HG02759 (cell line): ENCODE measurements around the gene ST7.

ENCODE experiments used
- ATAC-seq: cut with Tn5 transposase; IDR thresholded peaks from one replicate; pipeline ENCODE4 v1.9.1; 2021; ENCODE audit warnings: mild to moderate bottlenecking, moderate library complexity; ENCODE audit not compliant: unreplicated experiment

Gene ST7

DNA sequence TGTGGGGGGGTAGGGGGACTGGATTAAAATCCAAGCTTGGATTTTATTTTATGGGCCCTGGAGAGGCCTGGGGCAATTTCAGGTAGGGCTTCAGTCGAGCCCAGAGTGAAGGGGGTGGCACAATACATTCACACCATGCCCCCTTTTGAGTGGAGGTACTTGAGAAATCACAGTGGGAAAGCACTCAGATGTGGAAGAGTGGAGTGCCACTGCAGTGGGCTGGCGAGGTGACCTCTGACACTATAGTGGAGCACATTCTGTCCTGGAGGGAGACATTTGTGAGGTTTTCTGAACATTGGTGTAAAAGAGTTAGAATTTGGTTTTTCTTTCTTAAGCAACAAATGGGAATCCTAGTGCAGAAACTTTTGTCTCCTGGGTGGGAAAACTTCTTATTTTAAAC, 226.4 kb downstream of the ST7 start:
- ATAC-seq, result no peak

DNA sequence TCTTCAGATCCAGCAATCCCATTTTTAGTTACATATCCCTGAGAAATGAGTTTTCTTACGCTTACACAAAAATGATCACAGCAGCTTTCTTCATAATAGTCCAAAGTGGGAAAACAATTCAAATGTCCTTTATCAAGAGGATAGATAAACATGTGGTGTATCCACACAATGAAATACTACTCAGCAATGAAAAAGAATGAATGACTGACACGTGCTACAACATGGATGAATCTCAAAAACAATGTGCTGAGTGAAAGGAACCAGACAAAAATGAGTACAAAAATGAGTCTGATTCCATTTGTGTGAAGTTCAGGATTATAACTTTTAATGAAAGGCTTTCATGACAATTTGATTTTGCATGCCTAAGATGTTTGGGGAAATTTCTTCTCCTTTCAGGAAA, 230.4 kb downstream of the ST7 start:
- no peak for ATAC-seq

DNA sequence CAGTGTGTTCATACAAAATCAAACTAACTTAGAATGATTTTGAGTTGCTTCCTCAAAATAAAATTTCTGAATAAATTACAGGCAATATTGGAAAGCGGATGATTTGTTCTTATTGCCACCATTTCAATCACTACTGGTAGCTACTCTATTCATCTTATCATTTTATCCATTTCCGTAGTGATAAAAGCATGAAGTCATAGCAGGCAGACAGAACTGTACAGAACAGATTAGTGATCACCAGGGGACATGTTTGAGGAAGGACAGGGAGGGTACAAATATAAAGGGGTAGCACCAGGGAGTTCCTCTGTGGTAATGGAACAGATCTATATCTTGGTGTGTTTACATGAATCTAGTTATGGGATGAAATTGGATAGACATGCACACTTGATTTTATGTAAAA, 231.1 kb downstream of the ST7 start:
- ATAC-seq, result no peak

DNA sequence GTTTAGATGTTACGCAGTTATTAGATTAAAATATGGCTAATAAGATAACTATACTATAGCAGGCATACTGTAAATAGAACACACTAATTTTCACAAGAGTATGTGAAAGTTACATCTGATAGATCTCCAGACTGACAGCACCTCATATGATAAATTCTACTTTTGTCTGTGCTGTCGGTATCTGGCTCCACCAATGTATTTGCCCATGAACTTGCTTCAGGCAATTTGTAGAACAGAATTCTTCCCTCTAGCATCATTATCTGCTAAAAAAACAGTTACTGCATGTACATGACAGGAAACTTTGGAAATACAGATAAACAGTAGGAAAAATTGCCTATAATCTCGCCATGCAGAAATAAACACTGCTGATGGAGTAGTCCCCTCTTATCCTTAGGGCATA, 231.8 kb downstream of the ST7 start:
- no peak for ATAC-seq

- ATAC-seq, result no peak
These were observed 233.1 kb downstream of the ST7 start for GRCh38 chr7:117186218-117187010.

GRCh38 chr7:117188376-117188775, 235.1 kb downstream of the ST7 start:
- no peak for ATAC-seq

- ATAC-seq, result no peak
These were observed 235.8 kb downstream of the ST7 start for GRCh38 chr7:117188949-117189592.

- no peak for ATAC-seq
These were observed 236.8 kb downstream of the ST7 start for GRCh38 chr7:117190104-117190503.

DNA sequence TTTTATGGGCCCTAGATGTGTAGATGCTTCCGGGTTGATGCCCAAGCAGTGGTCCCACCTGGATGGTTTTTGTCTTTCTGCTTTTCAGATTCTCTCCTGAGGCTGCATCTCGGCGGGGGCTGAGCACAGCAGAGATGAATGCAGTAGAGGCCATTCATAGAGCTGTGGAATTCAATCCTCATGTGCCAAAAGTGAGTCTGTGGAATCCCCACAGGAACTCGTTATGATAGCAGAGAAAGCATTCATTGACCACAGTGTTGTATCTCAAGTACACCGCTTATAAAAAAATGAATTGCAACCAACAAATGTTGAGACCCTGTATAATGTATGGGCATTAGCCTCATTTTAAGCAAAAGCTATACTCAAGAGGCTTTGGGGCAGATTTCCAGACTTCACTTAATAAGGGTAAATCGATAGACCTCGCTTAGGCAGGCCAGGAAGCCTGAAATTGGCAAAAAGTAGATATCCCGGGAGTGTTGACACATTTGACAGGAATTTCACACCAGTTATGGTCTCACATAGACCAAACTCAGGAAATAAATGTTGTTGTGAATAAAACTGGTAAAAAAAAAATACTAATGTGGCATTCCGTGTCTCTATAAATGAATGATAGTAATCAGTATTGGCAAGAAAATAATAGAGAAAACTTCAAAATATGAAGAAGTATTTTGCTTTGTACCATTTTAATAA, 237.6 kb downstream of the ST7 start:
- no peak for ATAC-seq

DNA sequence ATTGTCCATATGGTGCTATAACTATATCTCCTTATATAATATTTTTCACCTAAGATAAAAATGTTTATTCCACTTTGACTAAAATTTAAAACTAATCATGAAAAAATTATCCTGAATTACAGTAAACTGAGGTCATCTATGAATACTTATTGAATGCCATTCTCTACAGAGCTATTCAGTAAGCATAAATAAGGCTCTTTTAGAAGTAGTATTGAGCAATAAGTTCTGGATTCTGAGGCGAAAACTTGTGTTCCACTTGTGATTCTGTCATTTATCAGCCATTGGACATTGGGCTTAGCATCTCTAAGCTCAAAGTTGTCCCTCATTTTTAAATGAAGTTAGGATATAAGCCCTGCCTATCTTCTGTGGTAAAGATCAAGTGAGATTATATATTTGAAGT, 238.8 kb downstream of the ST7 start:
- no peak for ATAC-seq

GRCh38 chr7:117193564-117193963, 240.3 kb downstream of the ST7 start:
- no peak for ATAC-seq

GRCh38 chr7:117194445-117194844, 241.1 kb downstream of the ST7 start:
- ATAC-seq, result no peak

DNA sequence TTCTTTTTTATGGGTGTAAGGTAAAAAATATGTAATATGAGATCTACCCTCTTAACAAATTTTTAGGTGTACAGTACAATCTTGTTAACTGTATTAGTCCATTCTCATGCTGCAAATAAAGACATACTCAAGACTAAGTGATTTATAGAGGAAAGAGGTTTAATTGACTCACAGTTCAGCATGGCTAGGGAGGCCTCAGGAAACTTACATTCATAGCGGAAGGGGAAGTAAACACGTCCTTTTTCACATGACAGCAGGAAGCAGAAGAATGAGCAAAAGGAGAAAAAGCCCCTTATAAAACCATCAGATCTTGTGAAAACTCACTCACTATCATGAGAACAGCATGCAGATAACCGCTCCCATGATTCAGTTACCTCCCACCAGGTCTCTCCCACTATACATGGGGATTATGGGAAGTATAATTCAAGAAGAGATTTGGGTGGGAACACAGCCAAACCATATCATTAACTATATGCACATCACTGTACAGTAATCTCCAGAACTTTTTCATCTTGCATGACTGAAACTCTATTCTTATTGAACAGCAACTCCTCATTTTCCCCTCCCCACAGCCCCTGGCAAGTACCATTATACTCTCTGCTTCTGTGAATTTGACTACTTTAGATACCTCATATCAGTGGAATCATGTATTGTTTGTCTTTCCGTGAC, 242.2 kb downstream of the ST7 start:
- ATAC-seq, result no peak

DNA sequence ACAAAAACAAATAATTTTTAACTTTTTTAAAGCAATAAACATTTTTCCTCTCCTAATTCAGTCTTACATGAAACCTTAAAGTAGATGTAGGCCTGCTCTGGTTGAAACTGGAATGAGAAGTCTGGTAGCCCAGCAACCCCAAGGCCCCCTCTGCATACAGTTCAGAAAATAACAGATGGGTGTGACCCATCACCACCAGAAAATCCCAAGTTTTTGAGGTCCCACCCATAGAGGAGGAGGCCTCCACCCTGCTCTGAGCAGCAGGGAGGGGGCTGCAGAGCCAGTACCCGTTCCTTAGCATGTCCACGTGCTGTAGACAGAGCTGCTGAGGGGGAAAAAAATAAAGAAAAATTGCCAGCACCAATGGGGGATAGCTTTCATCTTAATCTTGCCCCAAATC, 246.8 kb downstream of the ST7 start:
- no peak for ATAC-seq

GRCh38 chr7:117200786-117201458, 247.6 kb downstream of the ST7 start:
- no peak for ATAC-seq

GRCh38 chr7:117202511-117202910, 249.2 kb downstream of the ST7 start:
- ATAC-seq, result no peak

DNA sequence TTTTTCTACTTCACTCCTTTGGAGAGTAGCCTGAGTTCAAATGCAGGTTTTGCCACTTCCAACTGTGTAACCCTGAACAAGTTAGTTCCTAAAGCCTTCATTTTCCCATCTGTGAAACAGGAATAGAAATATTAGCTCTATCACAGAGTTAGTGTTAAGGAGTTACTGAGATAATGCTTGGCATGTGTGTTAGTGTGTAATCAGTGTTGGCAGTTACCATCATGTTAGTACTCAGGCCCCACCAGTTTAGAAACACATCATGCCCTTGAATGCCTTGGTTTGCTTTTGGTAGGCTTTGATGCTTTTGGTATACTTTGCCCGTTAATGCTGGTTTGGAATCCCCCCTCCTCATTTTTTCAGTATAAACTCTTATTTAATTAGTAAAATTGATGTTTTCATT, 249.9 kb downstream of the ST7 start:
- ATAC-seq, result no peak

DNA sequence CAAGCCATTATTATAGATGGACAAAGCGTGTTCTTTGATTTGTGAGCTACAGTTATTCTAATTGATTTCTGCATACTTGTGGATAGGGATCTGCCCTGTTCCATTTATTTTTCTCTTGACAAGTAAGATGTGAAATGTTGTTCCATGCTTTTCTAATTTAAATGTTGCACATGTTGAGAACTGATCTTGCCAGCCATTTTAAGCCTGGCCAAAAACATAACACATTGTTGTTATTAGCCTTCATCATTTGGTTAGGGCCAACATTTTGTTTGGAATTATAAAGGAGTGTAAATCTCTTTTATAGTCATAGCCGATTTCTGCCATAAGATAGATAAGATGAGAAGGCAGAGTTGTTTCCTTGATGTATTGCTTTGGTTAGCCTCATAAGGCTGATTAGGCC, 252.6 kb downstream of the ST7 start:
- no peak for ATAC-seq

- ATAC-seq, result no peak
These were observed 255.0 kb downstream of the ST7 start for GRCh38 chr7:117208257-117208656.

DNA sequence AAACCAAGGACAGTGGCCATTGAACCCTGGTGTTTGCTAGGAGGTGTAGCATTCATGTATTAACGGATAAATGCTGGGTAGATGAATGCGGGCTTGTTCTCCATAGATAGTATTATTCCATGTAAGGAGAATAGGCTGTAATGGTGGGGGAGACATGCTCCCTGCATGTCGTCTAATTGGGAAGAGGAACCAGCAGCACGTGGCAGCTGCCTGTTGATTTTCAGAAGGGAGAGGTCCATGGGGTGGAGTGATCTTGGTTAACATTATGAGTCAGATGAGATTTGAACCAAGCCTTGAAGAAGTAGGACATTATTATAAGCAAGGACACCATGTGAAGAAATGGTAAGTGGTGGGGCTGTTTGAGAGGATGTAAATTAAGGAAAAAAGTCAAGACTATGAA, 257.1 kb downstream of the ST7 start:
- ATAC-seq, result no peak

- ATAC-seq, result no peak
These were observed 257.6 kb downstream of the ST7 start for GRCh38 chr7:117210908-117211307.
